ENCODE data around the gene NEURL1B. TPM values are rescaled to one million over a fixed set of nuclear protein-coding genes. Genes with fewer than 3 reads are reported as not detected.

Gene NEURL1B
- total RNA-seq, 6 experiments from 2014 or later = 4.9 to 9.8 (median 6.4) TPM

GRCh38 chr5:172685091-172685490 lies 44.0 kb downstream of the NEURL1B start:
- no peak for ATAC-seq
- 85% methylated on average over 4 of the region's 4 CpGs for whole genome bisulfite sequencing (ENCODE audit: insufficient coverage, low coverage, low lambda C conversion rate, missing lambda C conversion rate)

GRCh38 chr5:172686111-172686510 lies 45.0 kb downstream of the NEURL1B start:
- intact Hi-C loops (cut with DNase I) = loop anchor here in 1 of 2 donors (5.0 kb wide), 1 partner anchor 194 kb away; no protein-coding TSS in a partner anchor
- TF ChIP-seq CTCF (IDR thresholded peaks at IDR 0.05) (no peak), POLR2A (IDR thresholded peaks at IDR 0.05) (no peak)
- H3K9me3 ChIP-seq = no peaks in the 10 kb centered on the region
- H3K4me3 ChIP-seq = no peak overlapping the region
- no peaks in the 10 kb centered on the region for H3K27me3 ChIP-seq
- DNase-seq (peak in 1 of 3 donors; percentile 24), ATAC-seq (no peak)
- 75% methylated on average over 3 of the region's 10 CpGs for WGBS (ENCODE audit: insufficient coverage, low coverage, low lambda C conversion rate, missing lambda C conversion rate)
- no peaks in the 10 kb centered on the region for H3K36me3 ChIP-seq
- no peak overlapping the region for H3K27ac ChIP-seq
- no peaks in the 10 kb centered on the region for H3K4me1 ChIP-seq

More at GRCh38 chr5:172685091-172685490, 44.0 kb downstream of the NEURL1B start:
- Histone ChIP-seq H3K27ac (no peak overlapping the region), H3K9me3 (no peaks in the 10 kb centered on the region), H3K4me3 (no peak overlapping the region), H3K4me1 (no peaks in the 10 kb centered on the region), H3K36me3 (no peaks in the 10 kb centered on the region), H3K27me3 (no peaks in the 10 kb centered on the region)
- intact Hi-C loops (cut with DNase I) = loop anchor here in 1 of 2 donors (5.0 kb wide), 1 partner anchor 193 kb away; no protein-coding TSS in a partner anchor
- TF ChIP-seq POLR2A (IDR thresholded peaks at IDR 0.05) (no peak), CTCF (IDR thresholded peaks at IDR 0.05) (no peak)
- DNase-seq = no peak

GRCh38 chr5:172686539-172687390 lies 45.7 kb downstream of the NEURL1B start:
- intact Hi-C loops (cut with DNase I) = loop anchor here in 1 of 2 donors (5.0 kb wide), 1 partner anchor 194 kb away; no protein-coding TSS in a partner anchor
- Histone ChIP-seq H3K27ac (no peak overlapping the region), H3K27me3 (no peaks in the 10 kb centered on the region), H3K4me1 (no peaks in the 10 kb centered on the region), H3K36me3 (no peaks in the 10 kb centered on the region), H3K9me3 (no peaks in the 10 kb centered on the region), H3K4me3 (no peak overlapping the region)
- WGBS (ENCODE audit: insufficient coverage, low coverage, low lambda C conversion rate, missing lambda C conversion rate) = 71% methylated on average over 8 of the region's 37 CpGs
- DNase-seq (peak in 1 of 3 donors; percentile 40), ATAC-seq (no peak)
- no peak for TF ChIP-seq CTCF (IDR thresholded peaks at IDR 0.05)
- no peak for TF ChIP-seq POLR2A (IDR thresholded peaks at IDR 0.05)

GRCh38 chr5:172687940-172688339 lies 46.9 kb downstream of the NEURL1B start:
- Histone ChIP-seq H3K36me3 (no peaks in the 10 kb centered on the region), H3K4me3 (no peak overlapping the region), H3K4me1 (no peaks in the 10 kb centered on the region), H3K9me3 (no peaks in the 10 kb centered on the region), H3K27ac (peak overlapping the region in 1 of 3 donors; percentile 38), H3K27me3 (no peaks in the 10 kb centered on the region)
- intact Hi-C loops (cut with DNase I) = loop anchor here in 1 of 2 donors (5.0 kb wide), 1 partner anchor 196 kb away; no protein-coding TSS in a partner anchor
- WGBS (ENCODE audit: insufficient coverage, low coverage, low lambda C conversion rate, missing lambda C conversion rate) = 57% methylated on average over 3 of the region's 4 CpGs
- no peak for TF ChIP-seq CTCF (IDR thresholded peaks at IDR 0.05)
- no peak for TF ChIP-seq POLR2A (IDR thresholded peaks at IDR 0.05)
- DNase-seq = peak in 1 of 3 donors; percentile 44
- peak in 2 of 4 donors; percentile 8 to 26 for ATAC-seq

Data from right lobe of liver (tissue), 6 donors.